ENCODE measurements around the gene SIGLEC10.

- TF ChIP-seq CHD2 (IDR thresholded peaks at IDR 0.05; ENCODE audit: low read length, partially characterized antibody) (no peak), MAFK (IDR thresholded peaks at IDR 0.05; ENCODE audit: partially characterized antibody) (no peak), CTCF (IDR thresholded peaks at IDR 0.05) (no peak), ZSCAN20 (CRISPR knock-in tag; IDR thresholded peaks at IDR 0.05) (no peak), FOSL2 (IDR thresholded peaks at IDR 0.05) (no peak), FOSL2 (CRISPR knock-in tag; IDR thresholded peaks at IDR 0.05) (no peak), USF2 (IDR thresholded peaks at IDR 0.05) (no peak), KDM5A (IDR thresholded peaks at IDR 0.05) (no peak), EP300 (IDR thresholded peaks at IDR 0.05) (no peak)
Measured at GRCh38 chr19:51456541-51457290, 39.3 kb upstream of the SIGLEC10 start.
